GM12872 (cell line): Measurements from ENCODE around the gene PHF12.

Source experiments
- TF ChIP-seq, protein P1 (sequence below): IDR thresholded peaks from 3 replicates; pipeline ENCODE4 v1.5.1; 2011; ENCODE audit warnings: low read depth, mild to moderate bottlenecking, low read length, moderate library complexity; ENCODE audit not compliant: insufficient read depth

PHF12 gene

DNA sequence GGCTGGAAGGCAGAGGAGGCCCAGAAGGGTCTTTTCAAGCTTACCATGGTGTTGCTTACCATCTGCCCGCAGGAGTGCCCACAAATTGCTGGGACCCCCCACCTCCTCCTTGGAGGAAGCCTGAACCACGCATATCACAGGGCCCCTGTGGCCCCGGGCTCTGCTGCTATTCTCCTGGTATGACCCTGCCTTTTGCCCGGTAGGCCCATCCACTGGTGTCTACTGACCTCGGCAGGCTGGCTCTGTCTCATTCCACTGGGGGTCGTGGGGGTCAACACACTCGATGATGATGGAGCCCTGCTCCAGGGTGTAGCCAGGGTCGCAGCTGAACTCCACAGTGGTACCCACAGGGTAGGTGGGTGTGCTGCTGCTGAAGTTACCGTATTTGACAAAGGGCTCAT lies 8.2 kb upstream of the PHF12 start:
- TF ChIP-seq, protein P1, sequence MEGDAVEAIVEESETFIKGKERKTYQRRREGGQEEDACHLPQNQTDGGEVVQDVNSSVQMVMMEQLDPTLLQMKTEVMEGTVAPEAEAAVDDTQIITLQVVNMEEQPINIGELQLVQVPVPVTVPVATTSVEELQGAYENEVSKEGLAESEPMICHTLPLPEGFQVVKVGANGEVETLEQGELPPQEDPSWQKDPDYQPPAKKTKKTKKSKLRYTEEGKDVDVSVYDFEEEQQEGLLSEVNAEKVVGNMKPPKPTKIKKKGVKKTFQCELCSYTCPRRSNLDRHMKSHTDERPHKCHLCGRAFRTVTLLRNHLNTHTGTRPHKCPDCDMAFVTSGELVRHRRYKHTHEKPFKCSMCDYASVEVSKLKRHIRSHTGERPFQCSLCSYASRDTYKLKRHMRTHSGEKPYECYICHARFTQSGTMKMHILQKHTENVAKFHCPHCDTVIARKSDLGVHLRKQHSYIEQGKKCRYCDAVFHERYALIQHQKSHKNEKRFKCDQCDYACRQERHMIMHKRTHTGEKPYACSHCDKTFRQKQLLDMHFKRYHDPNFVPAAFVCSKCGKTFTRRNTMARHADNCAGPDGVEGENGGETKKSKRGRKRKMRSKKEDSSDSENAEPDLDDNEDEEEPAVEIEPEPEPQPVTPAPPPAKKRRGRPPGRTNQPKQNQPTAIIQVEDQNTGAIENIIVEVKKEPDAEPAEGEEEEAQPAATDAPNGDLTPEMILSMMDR, result no peak

DNA sequence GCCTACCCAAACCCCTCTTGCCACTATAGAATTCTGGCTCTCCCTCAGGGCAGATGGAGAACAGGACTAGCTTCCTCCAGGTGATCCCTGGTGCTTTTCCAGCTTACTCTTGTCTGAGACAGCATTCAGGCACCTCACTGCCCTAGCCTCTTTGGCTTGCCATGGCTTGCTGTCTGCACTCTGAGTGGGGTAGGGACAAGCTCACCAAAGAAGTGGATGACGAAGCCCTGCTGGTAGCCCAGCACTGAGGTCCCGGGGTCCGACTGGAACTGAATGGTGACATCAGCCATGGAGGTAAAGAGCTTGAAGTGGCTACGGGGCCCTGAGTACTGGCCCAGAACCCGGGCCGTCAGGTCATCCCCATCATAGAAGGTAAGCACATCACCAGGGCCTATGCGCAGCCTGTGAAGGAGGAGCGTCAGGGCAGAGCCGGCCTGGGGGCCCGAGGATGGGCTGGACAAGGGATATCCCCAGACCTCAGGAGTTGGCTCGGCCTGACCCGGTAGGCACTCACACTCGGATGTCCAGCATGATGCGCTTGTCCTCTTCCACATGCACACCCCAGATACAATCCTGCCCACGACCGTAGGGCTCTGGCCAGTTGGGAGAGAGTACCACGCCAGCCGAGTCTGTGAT lies 7.6 kb upstream of the PHF12 start:
- TF ChIP-seq, protein P1, result no peak

DNA sequence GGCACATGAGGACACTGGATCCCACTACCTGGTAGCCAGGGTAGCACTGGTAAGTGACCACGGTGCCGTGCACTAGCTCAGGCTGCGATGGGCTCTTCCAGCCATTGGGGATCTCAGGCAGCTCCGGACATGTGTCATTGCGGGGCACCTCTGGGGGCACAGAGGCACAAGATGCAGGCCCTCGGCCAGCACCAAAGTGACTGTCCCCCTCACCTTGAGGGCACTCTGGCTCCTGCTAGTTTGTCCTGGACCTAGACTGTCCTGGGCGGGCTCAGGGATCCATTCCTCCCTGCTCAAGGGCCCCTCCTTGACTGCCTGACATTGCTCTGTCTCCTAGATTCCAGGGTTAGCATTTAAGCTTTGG lies 6.7 kb upstream of the PHF12 start:
- TF ChIP-seq, protein P1, result no peak

DNA sequence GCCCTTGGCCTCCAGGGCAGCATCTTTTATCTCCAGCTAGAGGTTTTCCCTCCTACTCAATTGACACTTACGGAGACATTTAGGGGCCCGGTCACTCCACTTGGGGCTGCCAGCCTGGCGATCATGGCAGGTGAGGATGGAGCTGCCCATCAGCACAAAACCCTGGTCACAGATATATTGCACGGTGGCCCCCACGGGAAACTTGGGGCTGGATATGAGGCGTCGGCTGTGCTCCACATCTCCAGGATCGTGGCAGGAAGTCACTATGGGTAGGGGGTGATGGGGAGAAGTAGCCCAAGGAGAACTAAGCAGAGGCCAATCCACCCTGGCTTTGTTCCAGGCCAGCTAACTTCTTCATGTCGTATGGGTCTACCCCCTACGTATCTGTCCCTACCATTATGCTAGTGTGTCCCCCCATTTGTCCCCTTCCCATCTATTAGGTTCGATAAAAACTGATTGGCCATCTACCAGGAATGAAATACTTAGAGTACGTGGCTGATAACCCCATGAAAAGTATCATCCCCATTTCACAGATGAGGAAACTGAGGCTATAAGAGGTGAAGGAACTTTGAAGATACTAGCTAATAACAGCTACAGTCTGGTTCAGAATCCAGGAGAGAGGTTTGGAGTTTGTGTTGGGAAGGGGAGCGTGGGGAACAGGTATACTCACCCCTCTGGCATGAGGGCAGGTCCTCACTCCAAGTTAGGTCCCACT lies 6.1 kb upstream of the PHF12 start:
- TF ChIP-seq, protein P1, result no peak

DNA sequence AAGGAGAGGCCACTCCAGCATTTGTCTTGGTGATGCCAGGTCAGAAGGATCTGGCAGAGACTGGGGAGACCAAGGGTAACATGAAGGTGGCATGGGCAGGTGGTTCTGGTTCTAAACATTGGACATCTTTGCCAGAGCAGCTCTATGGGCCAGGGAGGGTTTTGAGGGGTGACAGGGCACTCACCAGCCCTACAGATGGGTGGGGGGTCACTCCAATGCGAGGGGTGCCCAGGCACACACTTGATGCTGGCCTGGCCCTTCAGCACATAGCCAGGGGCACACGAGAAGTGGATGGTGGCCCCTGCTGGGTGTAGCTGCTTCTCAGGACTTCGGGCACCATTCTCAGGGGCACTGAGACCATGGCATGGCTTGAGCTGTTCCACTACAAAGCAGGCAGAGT lies 5.5 kb upstream of the PHF12 start:
- TF ChIP-seq, protein P1, result no peak

DNA sequence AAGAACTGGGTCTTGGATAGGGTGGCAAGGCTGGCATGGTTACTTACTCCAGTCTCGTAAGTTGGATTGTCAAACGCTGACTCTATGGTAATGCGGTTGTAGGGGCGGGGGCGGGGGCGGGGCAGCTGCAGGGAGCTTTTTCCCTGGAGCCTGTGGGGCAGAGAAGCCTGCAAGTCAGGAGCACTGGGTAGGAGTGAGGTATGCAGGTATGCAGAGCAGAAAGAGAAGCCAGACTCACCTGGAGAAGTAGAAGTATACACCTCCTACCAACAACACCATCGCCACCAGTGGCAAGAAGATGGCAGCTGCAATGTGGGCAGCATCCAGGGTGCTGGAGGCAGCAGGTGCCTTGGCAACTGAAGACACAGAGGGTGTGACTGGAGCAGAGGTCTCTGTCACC lies 4.8 kb upstream of the PHF12 start:
- TF ChIP-seq, protein P1, result no peak

DNA sequence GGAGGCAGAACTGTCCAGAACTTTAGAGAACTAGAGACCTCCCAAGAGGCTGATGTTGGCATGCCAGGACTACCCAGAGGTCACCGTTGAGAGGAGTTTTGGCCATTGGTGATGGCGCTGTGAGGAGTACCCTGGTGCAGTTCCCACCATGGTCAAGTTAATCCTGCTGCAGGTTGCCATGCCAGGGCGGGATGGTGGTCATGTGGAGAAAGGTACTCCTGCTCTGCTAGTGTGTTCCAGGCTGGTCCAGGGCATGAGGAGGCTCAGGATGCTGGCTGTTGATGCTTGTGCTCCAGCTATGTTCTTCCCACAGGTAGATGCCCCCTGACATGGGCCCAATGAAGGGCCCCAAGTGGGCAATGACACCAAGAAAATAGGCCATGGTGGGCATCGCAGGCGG lies 4.1 kb upstream of the PHF12 start:
- TF ChIP-seq, protein P1, result no peak
